ENCODE measurements around the gene R3HDM4.
A peak's percentile ranks its signal among the peaks of the same experiment; 100 is the strongest.
"Not testable (repeated sequence)": the region's sequence is repeated elsewhere in the genome, so short reads cannot be mapped to it uniquely, and the experiment has no call there.

R3HDM4 gene

DNA sequence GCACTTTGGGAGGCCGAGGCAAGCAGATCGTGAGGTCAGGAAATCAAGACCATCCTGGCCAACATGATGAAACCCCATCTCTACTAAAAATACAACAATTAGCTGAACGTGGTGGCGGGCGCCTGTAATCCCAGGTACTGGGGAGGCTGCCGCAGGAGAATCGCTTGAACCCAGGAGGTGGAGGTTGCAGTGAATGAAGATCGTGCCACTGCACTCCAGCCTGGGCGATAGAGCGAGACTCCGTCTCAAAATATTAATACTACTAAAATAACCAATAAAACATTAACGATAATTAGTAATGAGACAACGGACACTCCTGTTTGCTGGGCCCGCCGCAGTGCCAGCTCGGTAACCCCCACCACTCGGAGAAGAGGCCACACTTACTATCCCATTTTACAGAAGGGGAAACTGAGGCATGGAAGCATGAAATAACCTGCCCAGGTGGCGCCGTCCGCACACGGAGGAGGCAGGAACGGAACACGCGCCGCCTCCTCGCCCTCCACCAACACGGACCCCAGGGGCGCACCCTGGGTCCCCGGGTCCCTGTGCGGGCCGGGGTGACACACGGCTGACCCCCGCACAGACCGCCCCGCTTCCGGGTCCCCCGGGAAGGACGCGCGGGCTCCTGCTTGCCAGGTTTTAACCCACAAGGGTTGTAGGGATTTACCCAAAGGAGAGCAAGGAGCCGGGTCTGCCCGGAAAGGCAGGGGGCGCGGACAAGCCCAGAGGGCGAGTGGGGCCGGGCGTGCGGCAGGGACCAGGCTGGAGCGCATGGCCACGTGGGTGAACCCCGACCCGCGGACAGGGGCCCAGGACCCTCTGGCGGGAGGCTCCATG lies 1.6 kb downstream of the R3HDM4 start:
- no peak for DNase-seq

DNA sequence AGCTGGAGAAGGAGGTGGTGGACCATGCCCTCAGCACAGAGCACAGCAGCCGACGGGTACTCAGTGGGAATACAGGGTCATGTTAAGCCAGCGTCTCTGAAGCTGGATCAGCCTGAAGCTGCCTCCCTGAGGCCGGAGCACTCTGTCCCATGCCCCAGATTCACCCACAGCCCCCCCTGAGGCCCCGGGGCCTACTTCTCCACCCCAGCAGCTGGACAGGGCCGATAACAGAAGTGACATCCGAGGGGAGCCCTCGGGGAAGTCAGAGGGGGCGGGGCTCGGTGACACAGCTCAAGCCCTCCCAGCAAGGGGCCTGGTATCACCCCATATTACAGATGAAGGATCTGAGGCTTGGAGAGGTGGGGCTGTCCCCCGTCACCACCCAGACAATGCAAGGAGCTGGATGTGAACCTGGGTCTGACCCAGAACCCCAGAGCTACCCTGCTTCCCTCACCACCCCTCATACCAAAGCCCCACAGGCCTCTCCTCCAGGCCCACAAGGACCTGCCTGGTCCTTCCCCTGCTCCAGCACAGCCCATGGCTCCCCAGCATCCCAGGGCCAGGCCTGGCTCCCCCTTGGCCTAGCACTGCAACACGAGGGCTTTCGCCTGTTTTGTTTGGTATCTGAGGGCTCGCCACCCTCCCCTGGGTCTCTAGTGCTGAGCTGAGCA lies 5.7 kb downstream of the R3HDM4 start:
- peak; percentile 51 for DNase-seq

DNA sequence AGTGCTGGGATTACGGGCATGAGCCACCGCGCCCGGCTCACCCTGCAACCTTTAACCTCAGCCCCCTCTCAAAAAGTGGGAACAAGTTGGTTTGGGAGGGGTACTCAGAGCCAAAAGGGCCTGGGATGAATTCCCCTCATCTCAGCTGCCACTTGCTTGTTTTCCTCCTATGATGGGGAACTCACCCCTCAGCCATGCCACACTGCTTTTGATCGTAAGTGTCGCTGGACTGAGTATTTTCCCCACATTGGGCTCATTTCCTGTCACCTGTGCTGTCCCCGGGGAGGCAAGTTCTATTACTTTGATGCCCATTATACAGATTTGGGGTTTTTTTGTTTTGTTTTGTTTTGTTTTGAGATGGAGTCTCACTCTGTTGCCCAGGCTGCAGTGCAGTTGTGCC lies 6.5 kb downstream of the R3HDM4 start:
- no peak for DNase-seq

DNA sequence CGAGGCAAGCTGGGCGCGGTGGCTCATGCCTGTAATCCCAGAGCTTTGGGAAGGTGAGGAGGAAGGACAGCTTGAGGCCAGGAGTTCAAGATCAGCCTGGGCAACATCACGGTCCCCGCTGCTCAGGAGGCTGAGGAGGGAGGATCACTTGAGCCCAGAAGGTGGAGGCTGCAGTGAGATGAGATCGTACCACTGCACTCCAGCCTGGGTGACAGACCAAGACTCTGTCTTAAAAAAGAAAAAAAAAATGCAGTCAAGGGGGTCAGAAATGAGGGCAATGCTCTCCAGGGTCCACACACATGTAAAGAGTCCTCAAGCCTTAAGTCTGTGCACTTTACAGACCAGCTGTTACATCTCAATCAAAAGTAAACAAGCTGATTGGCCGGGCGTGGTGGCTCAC lies 8.5 kb downstream of the R3HDM4 start:
- no peak for DNase-seq

DNA sequence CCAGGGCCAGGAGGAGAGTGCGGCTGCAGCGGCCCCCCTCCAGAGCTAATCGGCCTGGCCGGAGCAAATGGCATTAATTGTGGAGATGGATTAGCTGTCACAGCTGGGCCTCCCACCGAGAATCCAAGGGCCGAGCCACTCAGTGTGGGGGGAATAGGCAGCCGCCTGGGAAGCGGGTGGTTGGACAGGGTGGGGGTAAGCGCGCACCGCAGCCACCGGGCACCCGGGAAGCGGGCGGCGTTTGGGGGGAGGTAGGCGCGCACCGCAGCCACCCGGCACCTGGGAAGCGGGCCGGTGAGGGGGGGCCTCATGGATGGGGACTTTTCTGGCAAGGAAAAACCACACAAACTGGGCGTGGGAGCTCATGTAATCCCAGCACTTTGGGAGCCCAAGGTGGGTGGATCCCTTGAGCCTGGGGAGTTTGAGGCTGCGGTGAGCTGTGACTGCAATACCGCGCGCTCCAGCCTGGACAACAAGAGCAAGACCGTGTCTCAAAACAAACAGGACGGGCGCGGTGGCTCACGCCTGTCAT lies 9.7 kb downstream of the R3HDM4 start:
- no peak for DNase-seq

DNA sequence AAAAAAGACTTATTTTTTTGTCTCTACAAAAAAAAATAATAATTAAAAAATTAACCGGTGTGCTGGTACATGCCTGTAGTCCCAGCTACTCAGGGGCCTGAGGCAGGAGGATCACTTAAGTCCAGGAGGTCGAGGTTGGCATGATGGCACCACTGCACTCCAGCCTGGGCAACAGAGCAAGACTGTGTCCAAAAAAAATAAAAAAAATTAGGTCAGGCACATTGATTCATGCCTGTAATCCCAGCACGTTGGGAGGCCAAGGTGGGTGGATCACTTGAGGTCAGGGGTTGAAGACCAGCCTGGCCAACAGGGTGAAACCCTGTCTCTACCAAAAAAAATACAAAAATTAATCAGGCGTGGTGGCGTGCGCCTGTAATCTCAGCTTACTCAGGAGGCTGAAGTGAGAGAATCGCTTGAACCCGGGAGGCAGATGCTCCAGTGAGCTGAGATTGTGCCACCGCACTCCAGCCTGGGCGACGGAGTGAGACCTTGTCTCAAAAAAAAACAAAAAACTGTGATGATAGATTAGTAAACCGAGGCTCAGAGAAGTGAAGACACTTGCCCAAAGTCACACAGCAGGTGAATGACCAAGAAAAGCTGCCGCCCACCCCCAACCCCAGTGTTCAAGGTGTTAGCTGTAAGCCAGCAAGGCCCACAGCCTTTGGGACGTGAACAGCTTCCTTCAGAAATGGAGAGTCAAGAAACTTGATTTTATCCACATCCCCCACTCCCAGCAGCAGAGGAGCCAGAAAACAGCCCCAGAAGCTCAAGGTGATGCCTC lies 10.4 kb downstream of the R3HDM4 start:
- no peak for DNase-seq

DNA sequence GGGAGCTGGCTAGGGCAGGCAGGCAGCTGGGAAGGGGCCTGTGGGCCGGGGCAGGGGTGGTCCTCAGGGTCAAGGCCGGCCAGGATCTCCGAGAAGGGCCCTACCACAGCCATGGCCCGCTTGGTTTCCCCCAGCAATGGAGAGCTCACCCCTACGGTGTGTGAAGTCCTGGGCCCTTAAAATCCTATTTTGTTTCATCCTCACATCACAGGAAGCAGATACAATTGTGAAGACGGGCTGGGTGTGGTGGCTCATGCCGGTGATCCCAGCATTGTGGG lies 11.0 kb downstream of the R3HDM4 start:
- DNase-seq, result no peak

DNA sequence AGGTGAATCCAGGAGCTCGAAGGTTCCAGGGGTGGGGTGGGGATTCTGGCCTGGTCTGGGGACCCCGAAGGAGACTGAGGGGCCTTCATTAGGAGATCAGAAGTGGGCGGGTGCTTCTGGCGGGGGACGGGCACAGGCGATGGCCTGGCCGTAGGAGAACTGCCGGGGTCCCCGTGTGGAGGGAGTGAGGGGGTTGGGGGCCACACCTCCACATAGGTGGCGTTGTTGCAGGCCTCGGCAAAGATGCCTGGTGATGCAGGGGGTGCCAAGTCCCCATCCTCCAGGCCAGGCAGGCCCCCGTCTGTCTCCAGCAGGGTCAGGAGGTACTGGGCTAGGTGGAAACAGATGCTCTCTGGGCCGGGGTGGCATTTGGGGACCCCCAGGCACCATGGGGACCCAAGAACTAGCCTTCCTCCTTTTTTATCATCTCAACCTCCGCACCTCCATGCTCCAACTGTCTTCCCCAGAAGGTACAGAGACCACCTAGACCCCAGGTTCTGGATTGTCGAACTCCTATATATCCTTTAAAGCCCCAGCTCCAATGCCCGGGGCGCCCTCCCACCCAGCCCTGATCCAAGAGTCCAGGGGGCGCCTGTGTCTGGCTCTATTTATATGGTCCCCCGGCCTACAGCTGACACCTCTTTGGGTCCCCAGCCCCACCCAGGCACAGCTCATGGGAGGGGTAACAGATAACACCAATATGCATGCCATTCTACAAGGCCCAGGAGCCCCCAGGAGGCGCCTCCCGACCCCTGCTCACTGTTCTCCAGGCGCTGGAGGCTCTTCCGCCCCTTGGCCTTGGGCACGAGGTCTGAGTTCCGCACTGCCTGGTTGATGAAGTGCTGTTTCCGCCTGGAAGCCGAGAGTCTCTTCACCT lies 11.6 kb downstream of the R3HDM4 start:
- DNase-seq, result no peak

DNA sequence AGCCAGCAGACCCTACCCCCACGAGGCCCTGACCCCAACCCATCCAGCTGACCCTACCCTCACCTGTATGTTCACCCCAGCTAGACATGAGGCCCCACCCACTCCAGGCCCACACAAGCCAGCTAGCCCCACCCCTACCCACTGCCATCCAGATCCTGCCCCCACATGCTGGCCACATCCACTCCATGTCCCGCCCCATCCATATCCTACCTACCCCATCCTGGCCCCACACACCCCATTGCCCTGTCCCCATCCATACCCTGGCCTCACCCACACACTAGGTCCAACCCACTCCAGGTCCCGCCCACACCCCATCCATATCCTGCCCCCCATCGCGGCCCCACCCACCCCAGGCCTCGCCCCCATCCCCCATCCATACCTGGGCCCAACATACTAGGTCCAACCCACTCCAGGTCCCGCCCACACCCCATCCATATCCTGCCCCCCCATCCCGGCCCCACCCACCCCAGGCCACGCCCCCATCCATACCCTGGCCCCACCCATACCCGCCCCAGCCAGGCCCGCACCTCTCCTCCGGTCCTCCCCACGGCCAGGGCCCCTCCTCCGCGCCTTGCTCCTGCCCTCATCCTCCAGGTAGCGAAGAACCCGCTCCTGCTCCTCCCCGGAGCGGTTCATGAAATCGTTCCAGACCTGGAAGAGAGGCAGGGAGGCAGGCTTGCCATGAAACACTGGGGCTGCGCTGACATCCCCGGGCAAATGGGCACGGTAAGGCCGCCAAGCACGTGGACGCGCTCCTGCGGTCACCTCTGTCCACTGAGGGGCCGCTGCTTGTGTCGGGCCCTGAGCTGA lies 12.5 kb downstream of the R3HDM4 start:
- DNase-seq, result no peak

DNA sequence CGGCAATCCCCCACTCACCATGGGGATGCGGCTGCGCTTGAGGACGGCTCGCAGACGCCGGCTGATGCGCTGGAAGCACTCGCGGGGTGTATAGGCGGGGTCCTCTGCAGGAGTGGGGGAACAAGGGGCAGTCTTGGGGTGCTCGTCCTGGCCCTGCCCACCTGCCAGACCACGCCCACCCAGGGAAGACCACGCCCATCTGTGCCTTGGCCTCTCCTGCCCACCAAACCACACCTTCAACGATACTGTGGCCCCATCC lies 13.0 kb downstream of the R3HDM4 start:
- no peak for DNase-seq

DNA sequence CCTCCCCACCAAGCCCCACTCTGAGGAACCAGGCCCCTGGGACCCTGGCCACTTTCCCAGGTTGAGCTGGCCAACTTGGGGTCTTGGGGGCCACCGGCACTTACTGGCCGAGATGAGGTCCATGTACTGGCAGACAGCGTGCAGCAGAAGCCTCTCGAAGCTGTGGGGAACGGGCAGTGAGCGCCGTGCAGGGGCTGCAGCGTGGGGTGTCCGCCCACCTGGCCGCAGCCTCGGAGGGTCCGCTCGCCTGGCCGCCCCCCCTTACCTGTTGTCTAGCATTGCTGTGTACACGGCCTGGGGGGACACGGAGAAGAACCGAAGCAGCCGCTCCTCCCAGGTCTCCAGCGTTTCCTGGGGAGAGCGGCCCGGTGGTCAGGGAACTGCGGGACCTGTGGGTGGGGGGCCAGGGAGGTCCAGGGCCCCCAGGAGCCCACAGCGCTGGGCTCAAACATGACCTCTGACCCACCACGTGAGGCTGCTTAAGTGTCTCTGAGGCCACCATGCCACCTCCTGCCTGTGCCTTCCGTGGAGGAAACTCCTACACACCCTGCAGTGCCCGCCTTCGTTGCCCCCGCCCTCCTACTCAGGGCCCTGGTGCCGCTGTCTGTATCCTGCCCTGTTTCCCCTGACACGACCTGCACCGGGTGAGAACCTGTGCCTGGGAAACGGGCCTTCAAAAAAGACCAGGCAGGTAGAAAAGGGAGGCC lies 13.5 kb downstream of the R3HDM4 start:
- DNase-seq, result no peak

DNA sequence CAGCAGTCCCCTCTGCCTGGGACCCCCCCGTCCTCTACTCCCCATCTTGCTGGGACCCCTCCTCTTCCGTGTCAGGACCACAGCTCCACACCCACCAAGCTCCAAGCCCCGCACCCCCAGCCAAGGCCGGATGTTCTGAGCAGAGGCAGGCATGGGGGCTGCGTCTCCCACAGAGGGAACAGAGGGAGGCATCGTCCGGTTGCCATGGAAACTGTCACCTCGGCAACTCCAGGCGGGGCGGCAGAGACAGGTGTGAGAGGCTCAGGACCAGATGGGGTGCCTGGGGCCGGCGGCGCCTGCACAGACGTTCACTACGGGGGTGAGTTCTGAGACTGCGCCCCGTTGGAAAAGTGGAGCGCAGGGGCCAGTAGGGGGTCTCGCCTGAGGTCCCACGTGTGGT lies 14.4 kb downstream of the R3HDM4 start:
- DNase-seq, result no peak

DNA sequence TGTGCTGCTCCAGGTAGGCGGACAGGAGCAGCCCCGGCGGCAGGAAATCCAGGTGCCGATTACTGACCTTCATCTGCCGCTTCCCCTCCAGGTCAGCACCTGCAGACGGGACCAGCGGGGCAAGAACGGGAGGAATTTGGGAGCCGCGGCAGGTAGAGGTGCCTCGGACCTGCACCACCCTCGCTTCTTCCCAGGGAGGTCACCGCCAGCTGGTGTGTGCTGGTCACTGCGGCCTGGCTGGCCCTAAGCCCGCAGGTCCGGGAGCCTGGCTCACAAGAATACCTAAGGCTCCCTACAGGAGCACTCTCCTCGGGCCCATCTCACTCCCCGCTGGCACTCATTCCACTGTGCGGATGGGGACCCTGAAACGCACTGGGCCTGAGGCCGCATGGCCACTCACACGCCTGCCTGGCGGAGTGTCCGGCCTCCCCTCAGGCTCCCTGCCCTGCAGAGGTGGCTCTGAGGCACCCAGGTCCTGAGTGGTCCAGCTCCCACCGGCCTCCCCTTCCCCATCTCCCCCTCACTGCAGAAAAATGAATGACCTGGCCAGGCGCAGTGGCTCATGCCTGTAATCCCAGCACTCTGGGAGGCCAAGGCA lies 15.5 kb downstream of the R3HDM4 start:
- DNase-seq, result no peak

DNA sequence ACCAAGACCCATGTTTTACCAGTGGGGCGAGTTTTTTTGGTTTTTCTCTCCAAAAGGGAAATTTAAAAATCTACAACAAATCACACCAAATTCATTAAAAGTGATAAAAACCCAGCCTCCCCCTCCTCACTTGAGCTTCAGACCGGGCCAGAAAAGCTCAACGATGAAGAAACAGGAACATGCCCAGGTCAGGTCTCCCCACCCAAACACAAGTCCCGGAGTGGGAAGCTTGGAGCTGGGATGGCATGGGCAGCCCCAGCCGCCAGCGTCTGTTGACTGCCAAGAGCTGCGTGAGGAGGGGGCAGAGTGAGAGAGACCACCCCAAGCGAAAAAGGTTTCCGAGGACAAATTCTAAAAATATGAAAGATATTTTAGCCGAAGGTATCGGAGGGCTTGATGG lies 16.0 kb downstream of the R3HDM4 start:
- DNase-seq, result no peak

DNA sequence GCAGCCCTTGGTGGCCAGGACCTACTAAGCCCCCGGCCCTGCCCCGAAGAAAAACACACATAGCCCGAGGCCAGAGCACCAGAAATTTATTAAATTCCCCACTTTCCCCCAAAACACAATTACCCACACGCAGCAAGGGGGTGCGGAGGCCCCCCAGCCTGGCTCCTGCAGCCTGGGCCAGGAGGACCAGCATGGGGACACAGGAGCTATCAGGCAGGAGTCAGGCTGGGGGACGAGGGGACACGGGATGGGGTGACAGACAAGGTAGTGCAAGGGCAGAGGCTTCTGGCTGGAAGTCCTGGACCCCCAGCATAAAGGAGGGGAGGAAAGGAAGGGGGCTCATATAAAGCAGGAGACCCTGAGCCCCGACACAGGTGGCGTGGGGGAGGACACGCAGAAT lies 16.6 kb downstream of the R3HDM4 start:
- no peak for DNase-seq

DNA sequence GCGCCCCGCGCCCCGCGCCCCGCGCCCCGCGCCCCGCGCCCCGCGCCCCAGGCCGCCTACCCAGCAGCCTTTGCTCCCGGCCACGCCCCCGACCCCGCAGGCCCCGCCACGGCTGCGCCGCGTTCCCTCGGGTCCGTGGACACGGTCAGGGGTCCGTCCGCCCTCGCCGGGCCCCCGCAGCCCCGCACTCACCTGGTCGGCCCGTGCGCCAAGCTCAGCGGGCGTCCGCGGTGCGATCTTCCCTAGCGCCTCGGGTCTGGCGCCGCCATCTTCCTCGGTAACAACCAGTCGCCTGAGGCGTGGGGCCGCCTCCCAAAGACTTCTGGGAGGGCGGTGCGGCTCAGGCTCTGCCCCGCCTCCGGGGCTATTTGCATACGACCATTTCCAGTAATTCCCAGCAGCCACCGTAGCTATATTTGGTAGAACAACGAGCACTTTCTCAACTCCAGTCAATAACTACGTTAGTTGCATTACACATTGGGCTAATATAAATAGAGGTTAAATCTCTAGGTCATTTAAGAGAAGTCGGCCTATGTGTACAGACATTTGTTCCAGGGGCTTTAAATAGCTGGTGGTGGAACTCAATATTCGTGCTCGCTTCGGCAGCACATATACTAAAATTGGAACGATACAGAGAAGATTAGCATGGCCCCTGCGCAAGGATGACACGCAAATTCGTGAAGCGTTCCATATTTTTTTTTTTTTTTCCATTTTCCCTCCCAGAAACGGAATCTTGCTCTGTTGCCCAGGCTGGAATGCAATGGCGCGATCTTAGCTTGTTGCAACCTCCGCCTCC lies 19.9 kb downstream of the R3HDM4 start, which contains the start of the genes MED16 and RNU6-9:
Gene MED16, minus strand, starts transcription at position 294 of the 796 bp plus-strand sequence. CDS start 2,056 bp downstream, outside the sequence.
Gene RNU6-9, plus strand, starts transcription at position 591 of the 796 bp plus-strand sequence.
- peak; percentile 85 for DNase-seq

DNA sequence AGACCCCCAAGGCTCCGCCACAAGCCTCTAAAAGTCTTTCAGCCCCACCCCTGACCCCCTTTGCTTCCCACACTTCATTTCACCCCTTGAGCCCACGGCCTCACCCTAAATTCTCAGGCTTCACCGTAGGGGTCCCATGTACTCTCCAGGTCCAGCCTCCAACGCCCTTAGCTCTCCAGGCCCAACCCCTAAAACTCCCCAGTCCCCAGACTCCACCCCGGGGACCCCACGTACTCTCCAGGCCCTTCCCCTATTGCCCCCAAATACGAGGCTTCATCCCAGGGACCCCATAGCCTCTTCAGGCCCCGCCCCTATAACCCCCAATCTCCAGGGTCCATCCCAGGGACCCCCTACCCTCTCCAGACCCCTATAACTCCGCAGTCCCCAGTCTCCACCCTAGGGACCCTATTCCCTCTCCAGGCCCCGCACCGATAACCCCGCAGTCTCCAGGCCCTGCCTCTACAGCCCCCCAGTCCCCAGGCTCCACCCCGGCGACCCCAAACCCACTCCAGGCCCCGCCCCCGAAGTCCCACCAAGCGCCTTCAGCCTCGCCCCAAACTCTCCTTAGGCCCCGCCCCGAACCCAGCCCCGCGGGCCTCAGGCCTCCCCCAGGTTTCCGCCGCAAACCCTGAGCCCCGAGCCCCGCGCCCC lies 20.7 kb downstream of the R3HDM4 start:
- no peak for DNase-seq

DNA sequence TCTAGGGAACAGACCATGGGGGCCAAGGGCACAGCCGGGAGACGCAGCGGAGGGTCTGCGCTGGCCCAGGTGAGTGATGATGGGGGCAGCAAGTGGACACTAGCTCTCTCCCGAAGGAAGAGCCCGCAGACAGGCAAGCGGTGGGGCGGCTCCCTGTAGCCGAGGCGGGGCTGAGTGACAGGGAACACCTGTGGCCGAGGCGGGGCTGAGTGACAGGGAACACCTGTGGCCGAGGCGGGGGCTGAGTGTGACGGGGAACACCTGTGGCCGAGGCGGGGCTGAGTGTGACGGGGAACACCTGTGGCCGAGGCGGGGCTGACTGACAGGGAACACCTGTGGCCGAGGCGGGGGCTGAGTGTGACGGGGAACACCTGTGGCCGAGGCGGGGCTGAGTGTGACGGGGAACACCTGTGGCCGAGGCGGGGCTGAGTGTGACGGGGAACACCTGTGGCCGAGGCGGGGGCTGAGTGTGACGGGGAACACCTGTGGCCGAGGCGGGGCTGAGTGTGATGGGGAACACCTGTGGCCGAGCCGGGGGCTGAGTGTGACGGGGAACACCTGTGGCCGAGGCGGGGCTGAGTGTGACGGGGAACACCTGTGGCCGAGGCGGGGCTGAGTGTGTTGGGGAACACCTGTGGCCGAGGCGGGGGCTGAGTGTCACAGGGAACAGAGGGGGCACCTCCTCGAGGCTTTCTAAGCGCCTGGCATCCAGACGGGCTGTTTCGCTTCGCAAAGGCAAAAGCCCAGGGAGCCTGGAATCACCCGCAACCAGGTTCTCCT lies 21.4 kb downstream of the R3HDM4 start:
- not testable (repeated sequence) for DNase-seq

DNA sequence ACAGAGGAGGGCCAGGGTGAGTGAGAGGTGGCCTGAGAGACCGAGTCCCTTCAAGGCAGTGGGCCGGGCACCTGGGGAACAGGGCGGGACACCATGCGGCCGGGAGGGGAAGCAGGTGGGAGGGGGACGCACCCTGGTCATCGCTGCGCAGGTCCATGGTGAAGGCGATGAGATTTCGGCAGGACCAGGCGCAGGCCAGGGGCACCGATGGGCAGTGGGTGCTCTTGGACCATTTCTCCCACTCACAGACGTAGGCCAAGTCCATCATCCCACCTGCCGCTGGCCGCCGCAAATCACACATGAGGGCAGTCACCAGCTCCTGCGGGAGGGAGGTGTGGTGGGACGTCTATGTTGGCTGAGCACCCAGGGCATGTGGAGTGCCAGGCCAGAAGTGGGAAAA lies 22.2 kb downstream of the R3HDM4 start:
- no peak for DNase-seq
